ENCODE results near the gene OSM. TPM values are rescaled to one million over a fixed set of nuclear protein-coding genes. Genes with fewer than 3 reads are reported as not detected.

The OSM gene
- total and polyA plus RNA-seq, 4 donors: 0.09 to 0.84 (median 0.25) TPM; not detected in 1

- Histone ChIP-seq H3K27me3 (ENCODE audit: control insufficient read depth in 4 of 4, insufficient read depth in 4 of 4, low read length in 3 of 4) (no peaks in the 10 kb centered on the region), H3K4me1 (ENCODE audit: control insufficient read depth in 4 of 4, insufficient read depth in 4 of 4, low read length in 3 of 4) (peaks cover 27 to 76% (median 47%) of the 10 kb centered on the region in 4 donors), H3K27ac (ENCODE audit: low read depth in 1 of 2, low read length in 2 of 2) (no peak overlapping the region), H3K9me3 (ENCODE audit: control insufficient read depth in 4 of 4, low read length in 3 of 4) (no peaks in the 10 kb centered on the region), H3K36me3 (ENCODE audit: control insufficient read depth in 4 of 4, insufficient read depth in 3 of 4, low read depth in 1 of 4, low read length in 3 of 4) (peaks cover 0 to 2% (median 1%) of the 10 kb centered on the region in 4 donors), H3K4me3 (ENCODE audit: low read depth in 1 of 3, low read length in 3 of 3) (no peak overlapping the region), H3K9ac (ENCODE audit: low read depth in 1 of 2, low read length in 2 of 2) (no peak overlapping the region)
- no peak for DNase-seq (ENCODE audit: low spot score)
- TF ChIP-seq RAD21 (IDR thresholded peaks at IDR 0.05): no peak
- TF ChIP-seq HNF4G (IDR thresholded peaks at IDR 0.05): no peak
- TF ChIP-seq FOXA1 (IDR thresholded peaks at IDR 0.05): no peak
- no peak for TF ChIP-seq ZBTB33 (IDR thresholded peaks at IDR 0.05)
- no peak for TF ChIP-seq MAX (IDR thresholded peaks at IDR 0.05)
- TF ChIP-seq REST (IDR thresholded peaks at IDR 0.05): no peak
- no peak for TF ChIP-seq FOXA2 (IDR thresholded peaks at IDR 0.05)
- TF ChIP-seq HNF4A (conservative IDR thresholded peaks at IDR 0.05): no peak
- no peak for TF ChIP-seq SP1 (IDR thresholded peaks at IDR 0.05)
- no peak for TF ChIP-seq YY1 (IDR thresholded peaks at IDR 0.05)
- TF ChIP-seq EGR1 (IDR thresholded peaks at IDR 0.05; ENCODE audit: low read depth in 2 of 2): no peak
- TF ChIP-seq ATF3 (IDR thresholded peaks at IDR 0.05): no peak
- no peak for TF ChIP-seq TAF1 (conservative IDR thresholded peaks at IDR 0.05)
- TF ChIP-seq CTCF (IDR thresholded peaks at IDR 0.05; ENCODE audit: low read depth, low read length, missing input control): no peak
- WGBS: 84% methylated on average over 8 of the region's 8 CpGs
Measured at GRCh38 chr22:30314915-30315314, 48.3 kb upstream of the OSM start.

All from liver (tissue), 9 donors.